GM19023 (cell line): ENCODE data around the gene HSPA4L.

Source experiments
- ATAC-seq: cut with Tn5 transposase; IDR thresholded peaks from one replicate; pipeline ENCODE4 v1.9.1; 2021; ENCODE audit warnings: mild to moderate bottlenecking, moderate library complexity; ENCODE audit not compliant: unreplicated experiment

The HSPA4L gene

DNA sequence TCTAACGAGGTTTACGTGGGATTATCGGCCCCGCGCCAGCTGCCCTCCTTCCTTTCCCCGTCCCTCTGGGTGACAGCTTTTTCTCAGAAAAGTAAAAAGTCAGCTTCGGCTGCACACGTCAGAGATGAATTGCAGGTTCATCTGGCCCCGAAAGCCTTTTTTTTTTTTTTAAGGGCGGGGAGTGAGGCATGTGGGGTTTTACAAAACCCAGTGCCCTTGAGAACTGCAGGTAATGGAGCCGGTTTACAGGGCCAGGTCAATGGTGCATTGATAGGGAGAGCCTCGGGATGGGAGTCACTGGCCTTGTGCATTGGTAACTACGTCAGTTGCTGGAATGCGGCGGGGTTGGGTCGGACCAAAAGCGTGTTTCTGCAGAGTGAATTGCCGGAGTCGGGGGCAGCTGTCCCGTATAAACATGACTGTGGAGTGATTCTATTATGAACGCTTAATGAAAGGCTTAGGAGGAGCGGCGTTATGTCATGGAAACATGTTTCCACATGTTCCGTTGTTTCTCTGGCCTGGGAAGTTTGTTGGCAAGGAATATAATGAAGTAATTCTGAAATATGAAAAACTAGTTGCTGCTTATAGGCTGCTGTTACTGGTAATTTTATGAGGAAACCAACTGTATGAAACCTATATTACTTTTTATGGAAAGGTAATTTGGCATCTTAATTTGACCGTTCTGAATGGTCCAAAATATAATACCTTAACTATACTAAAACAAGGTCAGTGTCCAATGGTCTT, 1.1 kb downstream of the HSPA4L start:
- ATAC-seq, result no peak

DNA sequence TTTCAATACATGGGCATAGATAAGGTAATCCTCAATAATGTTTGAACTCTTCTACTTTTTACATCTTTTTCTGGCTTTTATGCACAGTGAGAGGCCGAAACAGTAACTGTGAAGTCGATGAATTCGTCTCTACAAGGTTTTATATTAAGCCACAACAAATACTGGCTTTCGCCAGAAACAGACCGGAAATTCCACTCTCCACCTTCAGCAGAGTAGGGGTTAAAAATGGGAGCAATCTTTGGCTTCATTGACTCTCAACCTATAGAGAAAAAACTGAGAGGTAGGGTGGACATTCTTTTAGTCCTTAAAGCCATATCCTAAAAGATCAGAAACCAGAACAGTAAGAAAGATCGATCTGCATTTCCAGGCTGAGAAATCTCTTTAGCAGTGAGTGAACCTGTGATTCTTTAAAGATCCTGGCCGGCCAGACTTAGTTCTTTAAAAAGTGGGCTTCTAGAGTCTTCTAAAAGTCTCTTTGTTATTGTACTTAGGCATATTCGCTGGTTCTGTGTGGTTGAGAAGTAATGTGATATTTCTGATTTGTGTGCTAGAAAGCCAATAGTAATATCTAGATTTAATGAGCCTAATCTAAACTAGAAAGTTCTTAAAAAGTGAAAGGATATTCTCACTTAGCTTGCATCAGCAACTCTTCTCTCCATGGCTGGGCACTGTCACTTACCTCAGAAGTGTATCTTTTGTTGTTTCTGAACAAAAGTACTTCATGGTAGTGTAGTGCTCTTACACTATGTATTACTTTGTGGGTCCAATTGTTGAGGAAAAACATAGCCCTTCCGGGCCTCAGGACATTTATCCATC, 2.0 kb downstream of the HSPA4L start:
- ATAC-seq, result no peak

DNA sequence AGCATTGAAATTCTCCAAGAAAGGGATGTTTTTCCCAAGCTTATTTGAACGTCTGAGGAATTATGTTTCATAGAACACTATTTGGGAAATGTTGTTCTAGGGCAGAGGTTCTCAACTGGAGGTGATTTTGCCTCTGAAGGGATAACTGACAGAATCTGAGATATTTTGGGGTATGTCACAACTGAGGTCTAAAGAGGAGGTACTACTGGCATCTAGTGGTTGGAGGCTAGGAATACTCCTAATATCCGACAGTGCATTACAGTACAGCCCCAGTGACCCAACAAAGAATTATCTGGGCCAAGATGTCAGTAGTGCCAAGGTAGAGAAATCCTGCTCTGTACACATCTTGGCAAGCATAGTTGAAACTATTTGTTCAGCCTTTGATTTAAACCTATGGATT, 6.4 kb downstream of the HSPA4L start:
- peak; percentile 78 for ATAC-seq

DNA sequence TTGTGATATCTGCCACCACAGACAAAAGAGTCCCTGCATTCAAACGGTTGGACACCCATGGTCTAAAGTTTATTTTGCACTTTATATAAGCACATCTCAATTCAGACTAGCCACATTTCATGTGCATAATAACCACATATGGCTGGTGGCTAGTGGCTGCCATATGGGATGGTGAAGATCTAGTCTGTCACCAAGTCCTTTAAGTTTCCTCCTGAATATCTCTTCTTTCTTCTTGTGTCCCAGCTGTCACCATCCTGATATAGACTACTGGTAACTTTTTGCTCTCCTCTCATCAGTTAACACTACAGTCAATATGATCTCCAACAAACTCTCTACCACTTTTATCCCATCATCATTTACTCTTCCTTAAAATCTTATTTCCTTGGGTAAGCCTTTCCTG, 9.3 kb downstream of the HSPA4L start:
- ATAC-seq, result no peak

DNA sequence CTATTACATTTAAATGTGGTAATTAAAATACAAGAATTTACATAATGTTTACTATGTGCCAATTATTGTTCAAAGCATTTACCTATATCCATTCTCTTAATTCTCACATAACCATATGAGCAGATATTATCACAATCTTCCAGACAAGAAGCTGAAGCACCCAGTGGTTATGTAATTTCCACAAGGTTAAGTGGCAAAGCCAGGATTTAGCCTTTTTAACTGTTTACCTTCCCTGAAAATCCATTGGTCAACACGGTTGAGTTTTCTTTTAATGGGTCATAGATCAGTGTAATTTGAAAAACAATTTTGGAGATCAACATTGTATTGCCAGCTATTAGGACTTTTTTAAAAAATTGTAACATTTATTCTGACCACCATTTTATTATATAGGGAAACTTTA, 11.4 kb downstream of the HSPA4L start:
- no peak for ATAC-seq

DNA sequence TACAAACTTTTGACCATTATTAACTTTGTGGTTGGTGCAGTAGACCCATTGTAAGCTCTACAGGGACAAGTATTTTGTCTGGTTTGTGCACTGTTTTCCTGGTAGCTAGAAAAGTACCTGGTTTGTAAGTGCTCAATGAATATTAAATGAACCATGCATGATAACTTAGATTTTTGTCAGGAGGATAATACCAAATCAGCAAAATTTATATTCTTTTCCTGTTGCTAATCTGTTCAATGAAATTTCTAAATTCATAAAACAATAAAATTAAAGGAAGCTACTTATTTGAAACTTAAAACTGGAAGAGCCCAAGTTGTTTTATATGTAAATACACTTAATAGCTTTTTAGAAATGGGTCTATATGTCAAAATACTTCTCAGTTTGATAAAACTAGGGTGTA, 17.6 kb downstream of the HSPA4L start:
- ATAC-seq, result no peak

DNA sequence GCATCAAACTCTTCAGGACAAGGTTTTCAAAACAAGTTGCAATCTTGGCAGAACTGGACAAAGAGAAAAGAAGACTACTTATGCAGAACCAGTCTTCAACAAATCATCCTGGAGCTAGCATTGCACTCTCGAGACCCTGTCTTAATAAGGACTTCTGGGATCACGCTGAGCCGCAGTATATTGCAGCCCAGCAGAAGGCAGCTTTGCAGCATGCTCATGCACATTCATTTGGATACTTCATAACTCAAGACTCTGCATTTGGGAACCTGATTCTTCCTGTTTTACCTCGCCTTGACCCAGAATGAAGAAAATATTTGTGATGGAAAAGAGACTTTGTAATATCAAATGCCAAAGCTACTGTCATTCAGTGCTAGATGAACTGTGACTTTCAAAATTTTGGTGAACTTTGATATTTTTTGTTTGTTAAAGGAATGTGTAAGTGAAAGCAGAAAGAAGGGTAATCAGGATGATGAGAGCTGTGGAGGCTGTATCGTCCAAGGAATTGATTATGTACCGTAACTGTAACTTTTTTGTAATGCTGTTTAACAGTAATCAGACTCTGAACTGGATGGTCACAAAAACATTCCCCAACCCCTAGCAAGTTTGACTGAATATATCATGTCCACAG, 27.2 kb downstream of the HSPA4L start:
- no peak for ATAC-seq

DNA sequence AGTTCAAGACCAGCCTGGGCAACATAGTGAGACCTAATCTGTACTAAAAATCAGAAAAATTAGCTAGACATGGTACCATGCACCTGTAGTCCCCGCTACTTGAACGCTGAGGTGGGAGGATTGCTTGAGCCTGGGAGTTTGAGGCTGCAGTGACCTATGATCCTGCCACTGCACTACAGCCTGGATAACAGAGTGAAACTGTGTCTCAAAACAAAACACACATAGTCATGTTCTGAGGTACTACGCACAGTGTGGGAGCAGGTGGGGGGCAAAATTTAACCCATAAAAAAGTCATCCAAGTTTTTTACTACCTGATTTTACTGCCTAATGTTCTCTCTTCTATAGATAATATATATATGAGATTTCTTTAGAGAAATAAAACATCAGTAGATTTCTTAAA, 28.4 kb downstream of the HSPA4L start:
- ATAC-seq, result no peak

DNA sequence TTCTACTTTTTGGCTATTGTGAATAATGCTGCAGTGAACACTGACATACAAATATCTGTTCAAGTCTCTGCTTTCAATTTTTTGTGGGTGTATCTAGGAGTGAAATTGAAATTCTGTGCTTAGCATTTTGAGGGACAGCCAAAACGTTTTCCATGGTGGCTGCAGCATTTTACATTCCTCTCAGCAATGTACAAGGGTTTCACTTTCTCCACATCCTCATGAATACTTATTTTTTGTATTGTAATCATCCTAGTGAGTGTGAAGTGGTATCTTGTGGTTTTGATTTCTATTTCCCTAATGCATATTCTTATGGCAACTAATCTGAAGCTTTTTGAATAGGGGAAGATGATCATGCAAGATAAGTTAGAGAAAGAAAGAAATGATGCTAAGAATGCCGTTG, 40.3 kb downstream of the HSPA4L start:
- ATAC-seq, result no peak

DNA sequence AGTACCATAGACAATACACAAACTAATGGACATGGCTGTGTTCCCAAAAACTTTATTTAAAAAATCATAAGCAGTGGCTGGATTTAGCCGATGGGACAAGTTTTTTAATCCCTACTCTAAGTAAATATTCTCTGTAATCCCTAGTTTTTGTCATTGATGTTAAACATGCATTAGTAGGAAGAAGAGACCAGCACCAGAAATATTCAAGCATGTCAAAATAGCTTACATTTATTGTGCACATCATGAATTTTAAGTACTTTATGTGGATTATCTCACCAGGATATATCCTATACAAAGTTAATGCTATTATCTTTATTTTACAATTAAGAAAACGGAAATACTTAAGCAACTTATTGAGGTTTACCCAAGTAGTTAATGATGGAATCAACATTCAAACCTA, 46.0 kb downstream of the HSPA4L start:
- ATAC-seq, result no peak

DNA sequence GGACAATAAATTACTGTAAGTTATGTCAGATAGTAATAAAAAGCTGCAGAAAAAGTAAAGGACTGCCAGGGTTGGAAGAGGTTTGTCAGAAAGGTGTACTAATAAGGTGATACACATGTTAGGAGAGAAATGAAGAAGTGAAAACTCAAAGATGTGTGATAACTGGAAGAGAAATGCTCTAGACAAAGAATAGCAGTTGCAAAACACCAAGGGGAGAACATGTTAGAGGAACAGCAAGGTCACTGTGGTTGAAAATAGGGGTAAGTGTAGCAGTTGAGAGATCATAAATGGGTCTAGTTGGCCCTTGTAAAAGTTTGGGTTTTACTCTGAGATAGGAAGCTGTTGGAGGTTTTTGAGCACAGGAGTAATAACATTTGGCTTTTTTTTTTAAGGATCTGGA, 46.9 kb downstream of the HSPA4L start:
- peak; percentile 84 for ATAC-seq

DNA sequence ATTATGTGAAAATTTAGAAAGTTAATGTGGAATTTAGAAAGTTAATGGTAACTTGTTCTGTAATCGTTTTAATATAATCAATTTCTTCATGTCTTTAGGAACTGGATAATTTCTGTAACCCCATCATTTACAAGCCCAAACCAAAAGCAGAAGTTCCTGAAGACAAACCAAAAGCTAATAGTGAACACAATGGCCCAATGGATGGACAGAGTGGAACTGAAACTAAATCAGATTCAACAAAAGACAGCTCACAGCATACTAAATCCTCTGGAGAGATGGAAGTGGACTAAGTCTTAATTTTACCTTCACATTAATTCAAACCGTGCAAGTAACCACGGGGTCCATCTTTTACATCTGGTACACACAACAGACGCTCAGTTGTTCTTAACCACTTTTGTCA, 50.5 kb downstream of the HSPA4L start:
- ATAC-seq, result peak; percentile 70

DNA sequence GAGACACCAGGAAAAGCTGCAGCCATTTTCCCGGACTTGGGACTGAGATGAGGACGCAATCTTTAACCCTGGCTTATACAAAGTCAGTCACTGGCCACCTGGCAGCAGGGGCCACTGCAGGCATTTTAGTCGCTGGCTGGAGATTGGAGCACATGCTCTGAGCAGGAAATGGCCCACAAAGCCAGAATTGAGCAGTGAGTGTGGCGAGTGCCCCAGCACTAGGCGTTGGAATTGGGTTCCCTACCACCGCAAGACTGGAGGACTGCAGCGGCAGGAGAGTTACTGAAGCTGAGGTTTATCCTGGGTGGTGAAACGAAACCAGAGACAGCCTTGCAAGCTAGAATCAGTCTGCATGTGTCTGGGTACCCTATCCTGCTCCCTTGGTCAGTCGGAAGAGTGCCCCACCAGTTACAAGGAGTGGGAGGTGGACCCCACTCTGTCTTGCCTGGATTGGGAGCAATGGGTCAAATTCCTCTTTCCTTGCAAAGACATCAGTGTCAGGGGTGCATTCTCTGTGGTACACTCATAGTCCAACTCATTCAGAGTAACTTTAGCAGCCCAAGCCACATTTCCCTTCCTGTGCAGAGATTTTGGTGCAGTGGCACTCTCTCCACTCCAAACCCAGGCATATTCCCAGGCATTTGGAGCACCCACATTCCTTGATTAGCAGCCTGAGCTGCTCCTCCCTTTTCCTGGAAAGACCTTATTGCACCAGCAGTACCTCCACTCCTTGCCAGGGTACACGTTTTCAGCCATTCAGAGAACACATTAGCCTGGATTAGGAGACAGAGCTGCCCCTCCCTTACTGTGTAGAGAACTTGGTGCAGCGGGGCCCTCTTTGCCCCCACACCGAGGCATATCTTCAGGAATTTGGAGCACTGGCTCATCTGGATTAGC, 61.8 kb downstream of the HSPA4L start:
- no peak for ATAC-seq

DNA sequence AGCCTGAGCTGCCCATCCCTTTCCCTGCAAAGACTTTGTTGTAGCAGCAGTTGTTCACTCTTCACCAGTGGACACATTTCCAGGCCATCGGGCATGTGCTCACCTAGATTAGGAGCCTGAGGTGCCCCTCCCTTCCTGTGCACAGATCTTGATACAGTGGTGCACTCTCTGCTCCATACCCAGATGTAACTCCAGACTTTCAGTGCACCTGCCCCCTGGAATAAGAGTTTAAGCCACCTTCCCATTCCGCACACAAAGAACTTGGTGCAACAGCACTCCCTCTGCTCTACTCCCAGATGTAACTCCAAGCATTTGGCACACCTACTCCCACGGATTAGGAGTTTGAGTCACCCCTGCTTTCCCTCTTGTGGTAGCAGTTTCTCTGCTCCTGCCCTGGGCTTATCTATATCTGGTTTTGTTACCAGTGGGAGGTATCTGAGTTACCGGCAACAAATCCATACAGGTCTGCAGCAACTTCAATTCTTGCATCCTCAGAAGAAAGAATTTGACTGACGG, 62.5 kb downstream of the HSPA4L start:
- ATAC-seq, result no peak

DNA sequence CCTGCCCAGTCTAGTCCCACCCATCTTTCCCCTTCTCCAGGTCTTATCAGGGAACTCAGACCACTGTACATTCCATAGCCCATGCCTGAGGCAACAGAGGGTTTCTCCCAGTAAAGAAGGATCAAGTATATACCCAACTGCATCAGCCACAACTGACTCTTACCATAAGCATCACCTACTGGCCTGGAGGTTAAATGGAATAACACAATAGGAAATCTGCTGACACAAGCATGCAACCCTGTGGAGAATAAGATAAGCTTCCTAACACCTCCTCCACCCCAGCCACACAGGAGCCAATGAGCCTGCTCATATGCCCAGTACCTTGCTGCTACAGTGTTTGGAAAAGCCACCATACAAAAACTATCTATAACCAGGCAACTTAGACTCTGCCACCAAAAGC, 63.9 kb downstream of the HSPA4L start:
- ATAC-seq, result no peak

DNA sequence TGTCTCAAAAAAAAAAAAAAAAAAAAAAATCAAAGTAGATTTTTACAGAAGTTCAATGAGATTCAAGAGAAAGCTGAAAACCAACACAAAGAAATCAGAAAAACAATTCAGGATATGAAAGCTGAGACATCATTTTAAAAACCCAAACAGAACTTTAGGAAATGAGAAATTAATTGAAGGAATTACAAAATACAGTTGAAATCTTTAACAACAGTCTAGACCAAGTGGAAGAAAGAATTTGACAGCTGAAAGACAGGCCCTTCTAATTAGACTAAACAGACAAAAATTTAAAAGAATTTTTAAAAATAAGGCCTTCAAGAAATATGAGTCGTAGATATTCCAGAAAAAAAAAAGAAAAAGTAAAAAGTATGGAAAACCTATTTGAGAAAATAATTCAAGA, 64.6 kb downstream of the HSPA4L start:
- no peak for ATAC-seq

DNA sequence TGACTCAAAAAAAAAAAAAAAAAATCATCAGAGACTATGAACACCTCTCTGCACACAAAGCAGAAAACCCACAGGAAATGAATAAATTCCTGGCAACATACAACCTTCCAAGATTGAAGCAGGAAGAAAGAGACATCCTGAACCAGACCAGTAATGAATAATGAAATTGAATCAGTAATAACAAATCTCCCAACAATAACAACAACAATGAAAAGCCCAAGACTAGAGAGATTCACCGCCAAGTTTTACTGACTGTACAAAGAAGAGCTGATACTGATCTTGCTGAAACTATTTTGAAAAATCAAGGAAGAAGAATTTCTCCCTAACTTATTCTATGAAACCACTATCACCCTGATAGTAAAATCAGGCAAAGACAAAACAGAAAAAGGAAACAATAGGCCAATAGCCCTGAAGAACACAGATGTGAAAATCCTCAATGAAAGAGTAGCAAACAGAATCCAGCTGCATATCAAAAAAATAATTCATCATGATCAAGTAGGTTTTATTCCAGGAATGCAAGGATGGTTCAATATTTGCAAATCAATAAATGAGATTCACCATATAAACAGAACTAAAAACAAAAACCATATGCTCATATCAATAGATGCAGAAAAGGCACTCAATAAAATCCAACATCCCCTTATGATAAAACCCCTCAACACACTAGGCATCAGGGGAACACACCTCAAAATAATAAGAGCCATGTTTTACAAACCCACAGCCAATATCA, 67.5 kb downstream of the HSPA4L start:
- ATAC-seq, result no peak

DNA sequence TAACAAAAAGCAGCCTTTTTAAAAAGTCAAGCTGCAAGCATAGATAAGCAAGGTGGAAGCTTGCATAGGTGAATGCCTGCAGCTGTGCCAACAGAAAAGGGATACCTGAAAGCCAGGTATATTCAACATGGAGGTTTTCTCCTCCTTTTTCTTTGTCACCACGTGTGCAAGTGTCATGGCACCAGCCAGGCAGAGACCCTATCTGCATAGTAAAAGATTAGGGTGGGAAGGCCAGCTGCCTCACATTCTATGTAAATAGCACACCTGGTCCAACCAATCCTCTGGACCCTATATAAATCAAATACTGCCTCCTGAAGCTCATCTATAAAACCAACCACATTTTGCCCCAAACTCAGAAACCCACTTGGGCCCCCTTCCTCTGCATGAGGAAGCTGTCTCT, 70.5 kb downstream of the HSPA4L start:
- ATAC-seq, result no peak

DNA sequence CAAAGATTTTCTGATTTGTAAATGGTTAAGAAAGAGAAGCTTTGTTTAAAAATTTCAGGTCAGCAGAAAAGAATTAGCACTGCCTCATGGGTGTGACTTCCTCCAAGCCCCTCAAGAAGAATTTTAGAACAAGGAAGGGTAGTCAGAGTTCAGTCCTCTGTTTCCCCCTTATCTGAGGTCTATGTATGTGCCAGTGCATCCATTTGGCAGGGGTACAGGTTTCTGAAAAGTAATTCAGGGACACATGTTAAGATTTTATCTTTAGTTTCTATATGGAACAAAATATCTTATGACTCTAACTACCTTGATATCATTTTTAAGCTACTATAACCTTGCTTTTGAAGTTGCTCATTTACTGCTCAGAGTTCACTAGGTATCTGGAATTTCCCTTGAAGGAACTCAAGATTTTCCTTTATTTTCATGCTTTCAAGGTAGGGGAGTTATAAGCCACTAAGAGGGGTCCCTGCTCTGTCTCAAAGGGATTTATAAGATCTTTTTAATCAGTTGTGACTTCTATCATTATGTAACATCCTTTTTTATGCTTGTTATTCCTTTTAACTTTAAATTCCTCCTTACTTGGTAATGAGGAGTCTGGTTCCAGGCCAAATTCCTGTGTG, 74.2 kb downstream of the HSPA4L start:
- ATAC-seq, result peak; percentile 21
